GM12891 (cell line): ENCODE data around the gene FGF14.

Source experiments
- POLR2A ChIP-seq: IDR thresholded peaks from 2 replicates; pipeline ENCODE4 v1.6.1; 2011; ENCODE audit warnings: low read depth, low read length, control low read depth
- SPI1 ChIP-seq: IDR thresholded peaks from 2 replicates; pipeline ENCODE4 v1.6.1; 2011; ENCODE audit warnings: low read depth, low read length, control low read depth

DNA sequence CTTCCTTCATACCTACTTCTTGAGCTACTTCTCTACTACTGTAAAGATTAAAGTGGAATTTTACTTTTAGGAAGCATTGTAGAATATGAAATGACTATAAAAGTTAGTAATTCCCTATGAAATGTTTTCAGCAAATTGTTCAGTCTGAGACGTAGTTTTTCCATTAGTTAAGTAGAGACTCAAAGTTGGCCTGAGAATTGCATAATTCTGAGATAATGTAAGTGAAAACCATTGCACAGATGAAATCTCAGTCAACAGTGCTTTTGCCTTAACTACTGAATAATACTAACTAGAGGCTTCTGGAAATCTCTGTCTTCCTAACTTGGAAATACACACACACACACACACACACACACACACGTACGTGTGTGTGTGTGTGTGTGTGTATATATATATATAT is 125.9 kb downstream of the FGF14 start:
- no peak for TF ChIP-seq SPI1
- TF ChIP-seq POLR2A: no peak
